Measurements from ENCODE around the gene APOL4. TPM values are rescaled to one million over a fixed set of nuclear protein-coding genes. Genes with fewer than 3 reads are reported as not detected.
"Not testable (repeated sequence)": the region's sequence is repeated elsewhere in the genome, so short reads cannot be mapped to it uniquely, and the experiment has no call there.

Gene APOL4
- total and polyA plus RNA-seq, 2 of the 4 experiments (the other 2 are of a cell fraction), result 0.07 TPM; not detected in 1

- H3K18ac ChIP-seq (ENCODE audit: low read depth, low read length); H3K9me1 ChIP-seq (ENCODE audit: insufficient read depth, low read length); H3K27ac ChIP-seq (ENCODE audit: insufficient read depth, low read length); H3K4me1 ChIP-seq (ENCODE audit: control insufficient read depth, insufficient read depth, low read length); H3K14ac ChIP-seq (replicated peaks; ENCODE audit: low read depth, low read length); H4K5ac ChIP-seq (ENCODE audit: low read depth, low read length); DNase-seq; ATAC-seq (ENCODE audit: low read depth); POLR2A ChIA-PET (ENCODE audit: unreplicated experiment); H2BK120ac ChIP-seq (ENCODE audit: low read depth, low read length); H2AK5ac ChIP-seq (ENCODE audit: low read depth, low read length); intact Hi-C loops (cut with micrococcal nuclease); H4K91ac ChIP-seq (ENCODE audit: insufficient read depth, low read depth, low read length); H3K27me3 ChIP-seq (ENCODE audit: control insufficient read depth, insufficient read depth, low read length); H3K23ac ChIP-seq (ENCODE audit: low read depth, low read length); in situ Hi-C loops (cut with MboI; ENCODE audit: low sequenced_read_pairs); dilution Hi-C loops (cut with HindIII; ENCODE audit: low sequenced_read_pairs, unreplicated experiment); H2BK15ac ChIP-seq (ENCODE audit: low read depth, low read length); H3K56ac ChIP-seq (ENCODE audit: extremely low read depth, insufficient read depth, low read length); H2BK5ac ChIP-seq (ENCODE audit: low read depth, low read length, poor library complexity, severe bottlenecking); CTCF ChIA-PET; H3K4me2 ChIP-seq (ENCODE audit: low read depth, low read length); H3K9ac ChIP-seq (ENCODE audit: low read depth, low read length); H2AK9ac ChIP-seq (replicated peaks; ENCODE audit: low read depth, low read length, poor library complexity); H4K20me1 ChIP-seq (ENCODE audit: insufficient read depth, low read length); H2AFZ ChIP-seq (replicated peaks; ENCODE audit: low read length, poor library complexity); H3K4me3 ChIP-seq (ENCODE audit: insufficient read depth, low read depth, low read length); H3K4ac ChIP-seq (ENCODE audit: low read depth, low read length); H3K9me3 ChIP-seq (ENCODE audit: control insufficient read depth, insufficient read depth, low read length); H4K8ac ChIP-seq (ENCODE audit: low read depth in 2 of 2, low read length in 2 of 2); BruUV-seq (replicated peaks); H2BK20ac ChIP-seq (ENCODE audit: low read depth, low read length): not testable (repeated sequence)
- Histone ChIP-seq H3K79me1 (ENCODE audit: low read depth in 1 of 2, low read length in 2 of 2) (peaks cover 0 to 10% of the 10 kb centered on the region in 2 experiments; a peak in 3 of 4 replicates), H3K36me3 (ENCODE audit: control insufficient read depth, insufficient read depth, low read length) (peaks cover 37% of the 10 kb centered on the region)
- WGBS, 2 experiments (ENCODE audit: extremely low coverage in 2 of 2, insufficient read length in 1 of 2), result 100% methylated on average over 1 of the region's 3 CpGs; no CpG with 5 or more reads in 1 of the 2 experiments
Observed at GRCh38 chr22:36229649-36230048, 28.0 kb upstream of the APOL4 start.
